GM11168 (cell line): ENCODE measurements around the gene FTO.

ENCODE experiments used
- in situ Hi-C: fragments of 300-500 bp; cut with MboI; formaldehyde crosslinking; loops from one replicate; pipeline ENCODE4 v1.12.0; 2022; ENCODE audit warnings: low sequenced_read_pairs; ENCODE audit not compliant: unreplicated experiment

The FTO gene

DNA sequence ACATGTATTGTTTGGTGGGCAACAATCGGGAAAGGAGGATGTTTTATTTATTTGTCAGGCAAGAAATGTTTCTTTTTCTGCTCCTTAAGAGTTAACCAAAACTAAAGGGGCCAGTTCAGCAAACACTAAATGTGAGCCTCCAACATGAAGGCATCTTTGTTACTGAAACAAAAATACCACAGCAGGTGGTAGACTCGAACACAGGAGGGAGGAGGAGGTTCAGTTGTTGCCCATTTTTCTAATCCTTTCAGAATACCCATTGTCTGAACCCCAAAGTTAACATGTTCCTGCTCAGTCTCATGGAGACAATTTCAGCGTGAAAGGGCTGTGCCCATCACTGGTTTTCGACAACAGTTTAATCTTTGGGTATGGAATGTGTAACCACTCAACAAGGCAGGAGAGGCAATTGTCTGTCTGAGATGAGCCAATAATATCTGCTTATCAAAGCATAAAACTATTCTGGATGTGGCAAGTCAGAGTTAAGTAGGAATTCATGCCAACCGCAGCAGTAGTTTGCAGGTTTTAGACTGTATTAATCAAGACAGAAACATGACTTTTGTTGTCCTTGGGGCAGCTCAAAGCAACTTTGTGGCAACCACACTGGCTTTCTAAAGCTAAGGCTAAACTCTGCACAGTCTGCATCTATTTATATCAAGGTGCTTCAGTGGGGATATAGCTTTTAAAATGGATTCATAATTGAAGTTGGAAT, 211.7 kb downstream of the FTO start:
- in situ Hi-C loops: no loop called here

DNA sequence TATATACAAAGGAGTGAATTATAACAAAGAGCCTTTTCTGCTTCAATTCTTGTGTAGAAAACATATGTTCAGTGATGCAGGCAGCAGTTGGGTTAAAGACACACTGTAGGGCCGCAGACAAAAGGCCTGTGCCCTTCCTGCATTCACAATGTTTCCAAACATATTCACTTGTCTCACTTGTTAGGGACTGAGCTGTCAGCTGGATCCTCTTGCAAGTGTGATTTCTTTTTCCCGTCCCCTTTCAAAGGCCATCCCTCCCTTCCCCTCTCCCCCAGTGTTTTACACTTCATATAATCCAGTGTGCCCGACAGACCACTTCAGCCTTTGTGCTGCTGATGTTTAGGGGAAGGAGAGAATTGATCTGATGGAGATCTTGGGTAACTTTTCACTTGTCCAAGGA, 217.0 kb downstream of the FTO start:
- in situ Hi-C loops: no loop called here

- in situ Hi-C loops: no loop called here
These were observed 218.3 kb downstream of the FTO start for GRCh38 chr16:53922067-53922806.

DNA sequence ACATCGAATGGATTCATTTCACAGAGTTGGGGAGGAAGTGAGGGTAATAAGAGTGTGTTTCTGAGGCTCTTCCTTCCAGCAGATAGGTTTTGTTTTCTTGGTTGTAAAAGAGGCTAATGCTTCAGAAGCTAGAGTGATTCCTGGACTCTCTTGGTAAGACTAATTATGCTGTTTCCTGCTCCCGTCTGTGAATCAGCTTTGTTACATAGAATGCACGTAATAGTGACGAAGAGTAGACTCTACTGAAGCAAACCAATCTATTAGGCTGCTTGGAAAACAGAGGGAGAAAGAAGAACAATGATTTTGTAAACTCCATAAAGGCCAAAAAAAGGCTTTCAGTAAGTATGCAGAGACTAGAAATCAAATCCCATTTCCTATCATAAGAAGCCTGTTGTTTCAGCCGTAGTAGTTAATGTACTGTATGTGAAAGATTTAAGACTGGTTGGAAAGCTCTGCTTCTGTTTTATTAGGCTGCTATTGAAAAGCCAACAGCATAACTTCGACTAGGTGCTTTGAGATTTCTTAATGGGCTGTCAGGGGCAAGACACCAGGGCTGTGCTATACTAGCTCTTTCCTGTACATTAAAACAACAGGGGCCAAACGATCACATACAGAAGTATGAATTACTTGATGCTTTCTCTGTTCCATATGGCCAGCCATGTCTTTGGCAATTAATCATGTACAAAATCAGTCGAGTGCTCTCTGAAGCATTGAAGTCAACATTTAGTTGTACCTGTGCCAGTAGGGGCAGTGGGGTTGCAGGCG, 219.0 kb downstream of the FTO start:
- in situ Hi-C loops: no loop called here

- in situ Hi-C loops: no loop called here
These were observed 220.6 kb downstream of the FTO start for GRCh38 chr16:53924331-53925106.

DNA sequence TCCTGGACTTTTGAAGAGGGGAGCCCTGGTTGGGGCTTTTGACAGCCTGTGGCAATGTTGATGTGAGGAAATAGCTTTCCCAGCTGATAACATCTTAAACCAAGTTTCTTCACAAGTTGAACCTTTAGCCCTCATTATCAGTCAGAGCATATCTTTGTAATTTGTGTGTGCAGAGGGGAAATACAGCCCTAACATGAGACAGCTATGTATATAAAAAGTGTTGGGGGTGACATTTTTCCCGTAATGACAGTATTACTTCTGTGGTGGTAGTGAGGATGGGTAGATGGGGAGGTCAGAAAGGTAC, 221.1 kb downstream of the FTO start:
- in situ Hi-C loops: no loop called here

DNA sequence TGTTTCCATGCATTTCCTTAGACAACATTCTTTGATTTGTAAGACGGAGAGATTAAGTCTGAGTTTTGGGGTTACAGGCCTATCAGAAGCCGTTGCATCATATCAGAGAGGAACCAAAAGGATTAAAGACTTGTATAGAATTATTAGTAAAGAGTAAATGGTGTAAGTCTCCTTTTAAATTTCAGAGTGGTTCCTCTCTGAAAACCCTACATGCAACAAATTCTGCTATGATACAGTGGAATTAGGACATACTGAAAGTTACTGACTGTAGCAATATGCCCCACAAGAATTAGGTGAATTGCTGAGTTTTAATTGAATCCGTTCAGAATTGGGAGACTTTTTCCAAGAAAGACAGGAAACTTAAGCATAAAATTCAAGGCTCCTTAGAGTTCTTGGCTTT, 221.6 kb downstream of the FTO start:
- in situ Hi-C loops: no loop called here

DNA sequence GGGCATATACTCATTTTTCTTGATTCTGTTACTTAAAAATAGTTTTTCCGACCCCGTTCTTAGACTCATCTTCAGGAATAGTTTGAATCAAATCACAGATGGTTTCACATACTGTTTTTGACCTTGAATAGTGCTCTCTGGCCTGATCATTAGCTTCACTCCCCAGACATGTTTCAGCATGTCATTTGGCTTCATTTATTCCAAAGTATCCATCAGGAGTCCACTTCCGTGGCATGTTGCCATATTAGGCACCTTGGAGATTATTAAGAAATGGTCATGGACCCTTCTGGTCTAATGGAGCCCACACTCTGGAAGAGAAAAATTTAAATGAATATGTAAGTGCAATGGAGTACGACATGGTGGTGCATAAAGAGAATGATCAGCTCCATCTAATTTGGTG, 222.3 kb downstream of the FTO start:
- in situ Hi-C loops: no loop called here

DNA sequence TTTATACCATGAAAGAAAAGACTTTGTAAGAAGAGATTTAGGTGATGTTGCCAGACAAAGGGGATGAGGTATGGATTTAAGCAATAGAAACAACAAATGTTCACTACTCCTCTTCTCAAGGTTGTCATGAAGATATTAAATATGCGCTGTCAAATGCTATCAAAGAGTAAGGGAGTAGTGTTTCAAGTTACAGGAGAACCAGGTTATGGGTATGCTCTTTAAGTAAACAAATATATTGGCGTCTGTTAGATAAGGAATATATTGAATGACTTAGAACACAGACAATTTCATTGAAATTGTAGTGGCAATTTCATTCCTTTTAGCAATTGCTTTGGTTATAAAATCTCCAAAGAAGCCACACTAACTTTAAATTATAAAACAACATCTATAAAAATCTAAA, 229.0 kb downstream of the FTO start:
- in situ Hi-C loops: no loop called here

DNA sequence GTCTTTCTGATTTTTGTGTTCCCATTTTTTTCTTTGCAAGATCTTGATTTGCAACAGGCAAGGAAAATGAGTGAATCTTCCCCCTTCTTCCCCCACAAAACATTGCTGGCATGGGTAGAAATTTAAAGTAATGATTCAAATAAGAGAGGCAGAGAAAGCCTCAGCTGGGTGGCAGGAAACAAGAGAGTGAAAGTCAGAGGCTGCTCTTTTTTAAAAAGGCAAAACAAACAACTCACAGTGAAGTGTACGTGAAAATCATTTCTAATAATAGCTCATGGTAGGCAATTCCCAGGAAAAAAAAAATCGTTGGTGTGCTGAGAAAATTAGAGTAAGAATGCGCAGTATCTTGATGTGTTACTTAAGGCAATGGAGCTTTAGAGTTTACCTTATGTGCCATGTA, 229.5 kb downstream of the FTO start:
- in situ Hi-C loops: no loop called here

- in situ Hi-C loops: no loop called here
These were observed 232.1 kb downstream of the FTO start for GRCh38 chr16:53936052-53936451.

DNA sequence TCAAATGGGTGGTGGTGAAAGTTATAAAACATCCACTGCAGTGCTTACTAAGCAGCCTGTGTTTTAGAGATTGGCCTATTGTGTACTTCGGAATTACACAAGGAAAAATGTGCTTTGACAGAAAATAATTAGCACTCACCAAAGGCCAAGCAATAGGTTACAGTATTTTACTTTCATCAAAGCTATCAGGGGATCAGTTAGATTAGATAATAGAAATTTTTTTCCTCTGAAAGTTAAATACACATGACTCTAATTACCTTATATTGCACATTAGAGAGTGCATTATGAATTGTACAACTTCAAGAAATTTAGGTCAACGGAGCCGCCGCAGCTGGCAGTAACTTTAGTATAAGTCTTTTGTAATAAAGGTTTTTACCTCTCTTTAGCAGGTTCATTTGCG, 232.6 kb downstream of the FTO start:
- in situ Hi-C loops: no loop called here

GRCh38 chr16:53937161-53937880, 233.4 kb downstream of the FTO start:
- in situ Hi-C loops: no loop called here

DNA sequence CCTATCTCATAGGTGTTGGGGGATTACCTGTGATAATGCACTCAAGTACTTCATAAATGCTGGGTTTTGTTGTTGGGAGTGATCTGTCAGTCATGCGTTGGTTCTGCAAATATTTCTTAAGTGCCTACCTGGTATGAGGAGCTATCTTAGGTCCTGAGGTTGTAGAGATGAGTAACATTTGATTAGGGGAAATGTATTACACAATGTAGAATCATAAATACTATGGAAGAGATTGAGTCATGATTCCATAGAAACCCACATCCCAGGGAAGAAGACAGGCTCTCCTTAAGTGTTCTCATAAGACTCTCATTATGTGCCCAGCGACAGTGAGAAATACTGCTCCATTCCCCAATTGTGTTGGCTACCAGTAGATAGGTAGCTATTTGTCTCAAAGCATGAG, 240.1 kb downstream of the FTO start:
- in situ Hi-C loops: no loop called here

DNA sequence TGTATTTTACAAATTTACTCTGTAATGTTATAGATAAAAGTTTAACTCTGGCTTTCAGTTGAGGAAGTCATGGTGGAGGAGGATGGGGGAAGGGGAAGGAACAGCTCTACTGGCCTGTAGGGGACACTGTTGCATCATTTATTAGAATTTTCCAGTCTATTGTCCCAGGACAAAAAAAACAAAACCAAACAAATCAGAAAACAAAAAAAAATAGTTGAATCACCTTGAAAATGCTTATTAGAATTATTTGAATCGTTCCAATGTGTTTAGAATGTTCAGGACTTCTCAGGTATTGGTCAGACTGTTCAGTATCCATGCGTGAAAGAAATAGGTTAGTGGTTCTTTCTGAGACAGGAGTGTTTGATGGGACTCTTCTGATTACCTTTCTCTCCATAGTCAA, 242.0 kb downstream of the FTO start:
- in situ Hi-C loops: no loop called here

DNA sequence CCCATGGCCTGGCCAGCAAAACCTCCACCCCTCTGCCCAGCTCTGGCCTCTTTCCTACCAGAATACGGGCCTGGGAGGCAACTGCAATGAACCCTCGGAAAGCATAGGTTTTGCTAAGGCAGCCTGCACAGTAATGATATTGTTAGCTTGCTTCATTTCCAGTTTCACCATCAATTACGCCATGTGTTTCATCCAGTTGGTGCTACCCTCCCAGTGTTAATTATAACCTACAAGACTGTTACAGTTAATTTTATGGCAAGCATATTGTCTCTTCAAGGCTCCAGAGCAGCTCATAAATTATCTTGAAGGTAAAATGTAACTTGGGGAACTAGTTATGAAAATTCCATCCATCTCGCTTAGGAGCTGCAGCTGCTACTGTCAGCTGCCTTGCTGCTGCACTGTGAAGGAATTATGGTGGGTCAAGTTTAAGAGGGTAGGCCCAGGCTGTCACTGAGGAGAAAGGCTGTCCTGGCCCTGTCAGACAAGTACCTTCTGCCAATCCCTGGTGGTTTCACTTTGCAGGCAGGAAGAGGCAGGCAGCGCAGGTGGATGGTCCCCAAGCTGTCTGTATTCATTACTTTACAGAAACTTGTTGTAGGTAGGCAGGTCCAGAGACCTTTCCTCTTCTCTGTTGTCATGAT, 242.9 kb downstream of the FTO start:
- in situ Hi-C loops: no loop called here

- in situ Hi-C loops: no loop called here
These were observed 243.7 kb downstream of the FTO start for GRCh38 chr16:53947642-53948041.

DNA sequence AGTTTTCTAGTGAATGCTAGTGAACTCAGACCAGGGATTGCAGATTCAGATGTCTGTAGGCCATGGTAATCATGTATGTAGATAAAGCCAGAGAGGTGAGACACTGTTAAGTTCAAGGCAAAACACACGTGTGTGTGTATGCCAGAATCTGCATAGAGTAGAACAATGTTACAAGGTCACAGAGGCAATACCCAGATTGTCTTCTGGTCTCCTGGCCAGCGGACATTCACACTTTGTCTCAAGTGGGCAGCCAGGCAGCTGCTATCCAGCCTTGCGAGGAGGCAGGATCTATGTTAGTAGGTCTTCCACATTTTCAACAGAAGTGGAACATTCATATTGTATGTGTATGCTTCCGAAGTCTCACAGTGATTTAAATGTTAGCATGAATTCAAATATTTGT, 244.4 kb downstream of the FTO start:
- in situ Hi-C loops: no loop called here

- in situ Hi-C loops: no loop called here
These were observed 244.9 kb downstream of the FTO start for GRCh38 chr16:53948734-53949430.
